HEK293 (cell line): ENCODE results near the gene KIT.

Source experiments
- CTCF ChIA-PET: fragments of 350-600 bp; formaldehyde crosslinking; extraction: SDS; loops from one replicate; lab custom pipeline; 2021; ENCODE audit warnings: antibody characterized with exemption; lab: Yijun Ruan, JAX
- POLR2A ChIA-PET: fragments of 300-600 bp; formaldehyde crosslinking; extraction: SDS; loops from one replicate; lab custom pipeline; 2020; ENCODE audit warnings: antibody characterized with exemption, inconsistent platforms; lab: Yijun Ruan, JAX
- H3K27ac ChIP-seq: fragments of 200-500 bp; sonication (Bioruptor generic); 2 replicates; pipeline ENCODE4 v1.5.1; 2014; ENCODE audit warnings: low read depth, low read length, control low read depth, inconsistent platforms; ENCODE audit errors: extremely low read depth
- H3K36me3 ChIP-seq, 2 experiments: fragments of 200-500 bp in 1 of 2; sonication (Bioruptor generic) in 1 of 2; 1 replicate in 1 of 2; 2 replicates in 1 of 2; pipeline ENCODE4 v1.5.1; 2014 to 2017; ENCODE audit warnings: inconsistent platforms in 2 of 2, low read length in 2 of 2; ENCODE audit not compliant: control insufficient read depth in 2 of 2, insufficient read depth in 1 of 2
- H3K4me1 ChIP-seq: fragments of 200-500 bp; sonication (Bioruptor generic); 2 replicates; pipeline ENCODE4 v1.5.1; 2014; ENCODE audit warnings: mild to moderate bottlenecking, low read length, inconsistent platforms; ENCODE audit not compliant: control insufficient read depth, insufficient read depth
- H3K4me3 ChIP-seq: 2 replicates; pipeline ENCODE4 v1.5.1; 2011; ENCODE audit warnings: low read depth, mild to moderate bottlenecking, control low read depth, low read length, moderate library complexity
- H3K9me3 ChIP-seq: fragments of 200-500 bp; sonication (Bioruptor generic); 2 replicates; pipeline ENCODE4 v1.5.1; 2014; ENCODE audit warnings: low read depth, low read length, inconsistent platforms; ENCODE audit not compliant: control insufficient read depth, insufficient read depth
- FEZF1 ChIP-seq: fragments of 450-650 bp; formaldehyde crosslinking; IDR thresholded peaks from 2 replicates; pipeline ENCODE4 v1.5.1; 2016; ENCODE audit warnings: missing biosample characterization, missing genetic modification characterization
- GFI1B ChIP-seq: fragments of 450-650 bp; formaldehyde crosslinking; IDR thresholded peaks from 2 replicates; pipeline ENCODE4 v1.5.1; 2016; ENCODE audit warnings: missing biosample characterization, missing genetic modification characterization
- INSM2 ChIP-seq: fragments of 450-650 bp; formaldehyde crosslinking; IDR thresholded peaks from 2 replicates; pipeline ENCODE4 v1.5.1; 2016; ENCODE audit warnings: missing biosample characterization, missing genetic modification characterization
- KLF10 ChIP-seq: fragments of 450-650 bp; IDR thresholded peaks from 2 replicates; pipeline ENCODE4 v1.5.1; 2018; ENCODE audit warnings: missing biosample characterization, mild to moderate bottlenecking, missing genetic modification characterization
- MEIS1 ChIP-seq: sonication (generic); formaldehyde crosslinking; IDR thresholded peaks from 2 replicates; pipeline ENCODE4 v1.8.1; 2022; ENCODE audit warnings: missing genetic modification reagents, mild to moderate bottlenecking, borderline replicate concordance
- MYNN ChIP-seq: fragments of 450-650 bp; formaldehyde crosslinking; IDR thresholded peaks from 2 replicates; pipeline ENCODE4 v1.5.1; 2016; ENCODE audit warnings: missing biosample characterization, missing genetic modification characterization, borderline replicate concordance
- PRDM10 ChIP-seq: fragments of 450-650 bp; formaldehyde crosslinking; IDR thresholded peaks from 2 replicates; pipeline ENCODE4 v1.5.1; 2016; ENCODE audit warnings: missing biosample characterization, missing genetic modification characterization
- SALL2 ChIP-seq: fragments of 450-650 bp; formaldehyde crosslinking; IDR thresholded peaks from 2 replicates; pipeline ENCODE4 v1.5.0; 2017; ENCODE audit warnings: missing biosample characterization, mild to moderate bottlenecking, missing genetic modification characterization, borderline replicate concordance
- SCRT2 ChIP-seq: fragments of 450-650 bp; formaldehyde crosslinking; IDR thresholded peaks from 2 replicates; pipeline ENCODE4 v1.5.1; 2016; ENCODE audit warnings: missing biosample characterization, missing genetic modification characterization
- YY1 ChIP-seq: fragments of 450-650 bp; formaldehyde crosslinking; IDR thresholded peaks from 2 replicates; pipeline ENCODE4 v1.5.1; 2018; ENCODE audit warnings: missing biosample characterization, missing genetic modification characterization
- ZBTB44 ChIP-seq: fragments of 450-650 bp; IDR thresholded peaks from 2 replicates; pipeline ENCODE4 v1.5.1; 2018; ENCODE audit warnings: missing biosample characterization, mild to moderate bottlenecking, missing genetic modification characterization
- ZNF132 ChIP-seq: fragments of 450-650 bp; formaldehyde crosslinking; IDR thresholded peaks from 2 replicates; pipeline ENCODE4 v1.5.1; 2017; ENCODE audit warnings: missing biosample characterization, missing genetic modification characterization, borderline replicate concordance
- ZNF146 ChIP-seq: fragments of 450-650 bp; formaldehyde crosslinking; IDR thresholded peaks from 2 replicates; pipeline ENCODE4 v1.5.1; 2016; ENCODE audit warnings: missing biosample characterization, missing genetic modification characterization
- ZNF174 ChIP-seq: fragments of 450-650 bp; formaldehyde crosslinking; IDR thresholded peaks from 2 replicates; pipeline ENCODE4 v1.5.0; 2017; ENCODE audit warnings: missing biosample characterization, mild to moderate bottlenecking, missing genetic modification characterization
- ZNF175 ChIP-seq: fragments of 450-650 bp; formaldehyde crosslinking; IDR thresholded peaks from 2 replicates; pipeline ENCODE4 v1.5.1; 2016; ENCODE audit warnings: missing biosample characterization, missing genetic modification characterization
- ZNF19 ChIP-seq: fragments of 450-650 bp; formaldehyde crosslinking; IDR thresholded peaks from 2 replicates; pipeline ENCODE4; 2016; ENCODE audit warnings: missing biosample characterization, missing genetic modification characterization, low read depth
- ZNF221 ChIP-seq: fragments of 450-650 bp; formaldehyde crosslinking; IDR thresholded peaks from 2 replicates; pipeline ENCODE4 v1.5.1; 2017; ENCODE audit warnings: missing biosample characterization, missing genetic modification characterization, borderline replicate concordance
- ZNF24 ChIP-seq: fragments of 450-650 bp; formaldehyde crosslinking; IDR thresholded peaks from 2 replicates; pipeline ENCODE4 v1.5.1; 2016; ENCODE audit warnings: missing biosample characterization, missing genetic modification characterization
- ZNF292 ChIP-seq: fragments of 450-650 bp; formaldehyde crosslinking; IDR thresholded peaks from 2 replicates; pipeline ENCODE4 v1.5.1; 2016; ENCODE audit warnings: low read depth, missing biosample characterization, missing genetic modification characterization, borderline replicate concordance
- ZNF548 ChIP-seq: fragments of 450-650 bp; formaldehyde crosslinking; IDR thresholded peaks from 2 replicates; pipeline ENCODE4 v1.5.1; 2016; ENCODE audit warnings: missing biosample characterization, missing genetic modification characterization
- ZNF626 ChIP-seq: fragments of 450-650 bp; sonication (Bioruptor Pico); formaldehyde crosslinking; IDR thresholded peaks from 2 replicates; pipeline ENCODE4 v1.5.1; 2018; ENCODE audit warnings: missing biosample characterization, missing genetic modification characterization, inconsistent platforms
- ZNF658 ChIP-seq: fragments of 450-650 bp; formaldehyde crosslinking; IDR thresholded peaks from 2 replicates; pipeline ENCODE4; 2016; ENCODE audit warnings: missing biosample characterization, missing genetic modification characterization
- ZNF704 ChIP-seq: fragments of 450-650 bp; formaldehyde crosslinking; IDR thresholded peaks from 2 replicates; pipeline ENCODE4 v1.5.1; 2016; ENCODE audit warnings: missing biosample characterization, missing genetic modification characterization
- ZNF777 ChIP-seq: fragments of 450-650 bp; formaldehyde crosslinking; IDR thresholded peaks from 2 replicates; pipeline ENCODE4 v1.5.1; 2017; ENCODE audit warnings: missing biosample characterization, missing genetic modification characterization, borderline replicate concordance
- ZSCAN4 ChIP-seq: fragments of 450-650 bp; formaldehyde crosslinking; IDR thresholded peaks from 2 replicates; pipeline ENCODE4 v1.5.1; 2017; ENCODE audit warnings: missing biosample characterization, missing genetic modification characterization

Gene KIT

GRCh38 chr4:54723220-54723619, 65.5 kb downstream of the KIT start:
- Histone ChIP-seq H3K9me3 (no peaks in the 10 kb centered on the region), H3K4me1 (no peaks in the 10 kb centered on the region), H3K27ac (no peak overlapping the region), H3K36me3 (peaks cover 0 to 11% of the 10 kb centered on the region in 2 experiments; a peak in 1 of 3 replicates), H3K4me3 (no peak overlapping the region)
- CTCF ChIA-PET = no interaction called here
- POLR2A ChIA-PET = no interaction called here
- TF ChIP-seq YY1 (tag by site-specific recombination) = no peak
- no peak for TF ChIP-seq ZNF292 (tag by site-specific recombination)
- TF ChIP-seq ZNF132 (tag by site-specific recombination) = no peak
- no peak for TF ChIP-seq ZSCAN4 (tag by site-specific recombination)
- TF ChIP-seq ZNF146 = no peak
- no peak for TF ChIP-seq ZNF24
- TF ChIP-seq SALL2 = no peak
- TF ChIP-seq ZNF626 (tag by site-specific recombination) = no peak
- TF ChIP-seq, all 188 proteins: peak for 0

GRCh38 chr4:54723820-54724219, 66.1 kb downstream of the KIT start:
- H3K4me3 ChIP-seq = no peak overlapping the region
- TF ChIP-seq ZNF19 (tag by site-specific recombination) (no peak), INSM2 (no peak), ZNF704 (no peak), ZNF548 (tag by site-specific recombination) (no peak), ZNF146 (no peak), ZNF221 (tag by site-specific recombination) (no peak)
- H3K9me3 ChIP-seq = no peaks in the 10 kb centered on the region
- ChIA-PET POLR2A (no interaction called here), CTCF (no interaction called here)
- no peak overlapping the region for H3K27ac ChIP-seq
- no peaks in the 10 kb centered on the region for H3K4me1 ChIP-seq
- H3K36me3 ChIP-seq = peaks cover 0 to 14% of the 10 kb centered on the region in 2 experiments; a peak in 1 of 3 replicates

- no peaks in the 10 kb centered on the region for H3K4me1 ChIP-seq
- ChIA-PET CTCF (interaction anchor here (0.6 kb wide), 1 partner anchor 186 kb away, joined by 3 read pairs; no protein-coding TSS in a partner anchor), POLR2A (no interaction called here)
- no peaks in the 10 kb centered on the region for H3K9me3 ChIP-seq
- H3K4me3 ChIP-seq = no peak overlapping the region
- no peak overlapping the region for H3K27ac ChIP-seq
- peaks cover 0 to 26% of the 10 kb centered on the region in 2 experiments; a peak in 1 of 3 replicates for H3K36me3 ChIP-seq
- TF ChIP-seq MYNN (tag by site-specific recombination) = no peak
- TF ChIP-seq PRDM10 (tag by site-specific recombination) = no peak
- TF ChIP-seq ZNF658 = no peak
- no peak for TF ChIP-seq FEZF1
- TF ChIP-seq SCRT2 (tag by site-specific recombination) = no peak
- no peak for TF ChIP-seq KLF10
- no peak for TF ChIP-seq GFI1B
- TF ChIP-seq ZNF175 (tag by site-specific recombination) = no peak
- no peak for TF ChIP-seq ZNF174 (tag by site-specific recombination)
- no peak for TF ChIP-seq ZNF777 (tag by site-specific recombination)
- TF ChIP-seq MEIS1 = no peak
- no peak for TF ChIP-seq ZBTB44 (tag by site-specific recombination)
These were observed 69.2 kb downstream of the KIT start for GRCh38 chr4:54726907-54727306.
